LoVo (cell line): ENCODE results near the gene CAB39L.
"Not testable (repeated sequence)": the region's sequence is repeated elsewhere in the genome, so short reads cannot be mapped to it uniquely, and the experiment has no call there.

ENCODE experiments used
- DNase-seq: peaks from one replicate; pipeline ENCODE4 v3.0.0-alpha.2; 2016; ENCODE audit warnings: low spot score

Gene CAB39L

DNA sequence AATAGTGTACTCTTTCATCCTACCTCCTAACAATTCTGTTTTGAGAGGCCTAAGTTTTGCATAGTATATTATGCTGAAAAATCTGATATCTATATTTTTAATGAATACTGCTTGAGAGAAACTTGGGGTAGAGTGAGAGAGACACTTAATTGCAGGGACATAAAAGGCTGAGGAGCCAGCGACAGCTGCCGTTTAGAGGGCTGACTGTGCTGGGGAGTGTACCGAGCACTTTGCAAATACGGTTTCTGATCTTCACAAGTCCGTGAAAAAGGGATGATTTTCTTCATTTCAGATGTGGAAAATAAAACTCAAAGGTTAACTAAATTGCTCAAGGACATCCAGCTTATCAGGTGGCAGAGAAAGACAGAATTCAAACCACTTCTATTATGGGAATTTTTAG lies 97.4 kb downstream of the CAB39L start:
- DNase-seq: no peak

GRCh38 chr13:49343731-49344130 lies 100.1 kb downstream of the CAB39L start:
- no peak for DNase-seq

DNA sequence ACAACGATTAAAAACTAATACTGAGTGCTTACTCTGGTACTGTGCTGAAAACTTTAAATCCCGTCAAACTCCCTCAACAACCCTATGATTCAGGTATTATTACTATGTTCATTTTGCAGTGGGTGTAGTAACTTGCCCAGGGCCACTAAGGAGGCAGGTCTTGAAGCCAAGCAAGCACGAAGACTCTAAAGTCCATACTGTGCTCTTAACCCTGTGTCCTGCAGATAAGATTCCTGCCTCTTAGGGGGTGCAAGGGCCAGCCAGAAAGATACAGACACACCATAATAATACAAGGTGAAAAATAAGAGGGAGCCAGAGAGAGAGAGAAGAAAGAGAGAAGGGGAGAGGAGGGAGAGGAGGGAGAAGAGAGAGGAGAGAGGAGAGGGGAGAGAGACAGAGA lies 100.6 kb downstream of the CAB39L start:
- DNase-seq: no peak

DNA sequence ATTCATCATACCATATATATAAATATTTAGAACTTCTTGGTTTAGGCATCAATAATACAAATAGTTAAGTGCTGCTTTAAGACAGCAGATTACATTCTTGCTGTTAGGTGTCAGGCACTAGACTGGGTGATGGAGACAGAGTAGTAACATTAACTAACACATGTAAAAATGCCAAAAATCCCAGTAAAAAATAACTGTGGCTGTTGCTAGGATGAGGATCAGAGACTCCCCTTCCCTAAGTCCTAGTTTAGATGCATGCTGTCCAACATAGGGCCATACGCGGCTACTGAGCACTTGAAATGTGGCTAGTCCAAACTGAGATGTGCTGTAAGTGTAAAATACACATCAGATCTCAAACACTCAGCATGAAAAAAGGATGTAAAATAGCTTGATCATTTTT lies 101.4 kb downstream of the CAB39L start:
- no peak for DNase-seq

- no peak for DNase-seq
These were observed 101.9 kb downstream of the CAB39L start for GRCh38 chr13:49341941-49342340.

DNA sequence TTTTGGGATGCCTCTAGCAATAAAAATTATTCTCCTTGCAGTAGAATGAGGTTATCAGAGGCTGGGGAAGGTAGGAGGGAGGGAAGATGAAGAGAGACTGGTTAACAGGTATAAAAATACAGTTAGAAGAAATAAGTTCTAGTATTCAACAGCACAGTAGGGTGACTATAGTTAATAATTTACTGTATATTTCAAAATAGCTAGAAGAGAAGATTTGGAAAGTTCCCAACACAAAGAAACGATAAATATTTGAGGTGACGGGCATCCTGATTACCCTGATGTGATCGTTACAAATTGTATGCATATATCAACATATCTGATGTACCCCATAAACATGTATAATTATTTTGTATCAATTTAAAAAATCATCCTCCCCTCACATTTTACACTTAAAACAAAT lies 102.3 kb downstream of the CAB39L start:
- DNase-seq: no peak

DNA sequence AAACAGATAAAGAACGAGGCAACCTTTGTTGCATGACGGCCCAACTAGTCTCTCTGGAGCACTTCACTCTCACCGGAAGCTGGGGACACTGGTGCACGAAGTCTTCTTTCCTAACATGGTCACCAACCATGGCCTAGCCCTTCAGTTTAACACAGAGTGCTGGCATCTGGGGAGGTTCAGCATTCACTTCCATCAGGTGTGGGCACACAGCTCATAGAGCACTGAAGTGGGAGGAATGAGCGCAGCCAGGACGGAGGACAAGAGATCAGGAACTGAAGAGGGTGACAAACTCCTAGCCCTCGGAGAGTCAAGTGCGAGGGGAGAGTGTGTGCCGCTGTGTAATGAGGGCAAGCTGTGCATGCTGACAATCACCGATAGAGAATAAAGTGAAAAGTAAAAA lies 103.7 kb downstream of the CAB39L start:
- no peak for DNase-seq

DNA sequence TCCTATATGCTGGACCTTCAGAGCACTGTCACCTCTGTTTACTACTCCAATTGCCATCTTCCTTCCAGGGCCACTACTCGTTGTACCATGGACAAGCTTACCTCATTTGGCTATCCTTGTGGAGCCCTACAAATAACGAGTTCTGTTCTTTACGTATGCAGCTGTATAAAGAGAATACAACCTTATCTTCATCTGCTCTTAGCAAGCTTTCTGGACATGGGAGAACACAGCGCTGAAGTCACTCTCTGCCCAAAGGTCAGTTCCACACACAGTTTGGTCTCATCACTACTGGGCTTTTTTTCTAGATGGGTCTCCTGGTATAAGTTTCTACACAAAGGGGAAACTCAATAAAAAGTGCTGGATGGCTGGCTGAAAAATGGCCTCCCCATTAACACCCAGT lies 107.2 kb downstream of the CAB39L start:
- no peak for DNase-seq

DNA sequence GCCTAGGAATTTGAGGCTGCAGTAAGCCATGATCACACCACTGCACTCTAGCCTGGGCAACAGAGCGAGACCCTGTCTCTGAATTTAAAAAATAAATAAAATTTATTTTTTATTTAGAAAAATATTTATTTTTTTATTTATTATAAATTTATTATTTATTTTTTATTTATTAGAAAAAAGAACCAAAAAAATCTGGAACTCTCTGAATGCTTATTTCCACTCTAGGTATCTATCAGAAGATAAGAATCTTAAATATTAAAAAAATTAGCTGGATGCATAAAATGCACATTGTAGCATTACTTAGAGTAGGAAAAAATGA lies 113.4 kb downstream of the CAB39L start:
- DNase-seq: no peak

- no peak for DNase-seq
These were observed 113.9 kb downstream of the CAB39L start for GRCh38 chr13:49329831-49330545.

- DNase-seq: not testable (repeated sequence)
These were observed 116.7 kb downstream of the CAB39L start for GRCh38 chr13:49327145-49327544.

GRCh38 chr13:49326222-49326917 lies 117.5 kb downstream of the CAB39L start:
- no peak for DNase-seq

- no peak for DNase-seq
These were observed 120.5 kb downstream of the CAB39L start for GRCh38 chr13:49323344-49323743.

- DNase-seq: no peak
These were observed 121.2 kb downstream of the CAB39L start for GRCh38 chr13:49322702-49323101.

- no peak for DNase-seq
These were observed 122.9 kb downstream of the CAB39L start for GRCh38 chr13:49320975-49321374.

DNA sequence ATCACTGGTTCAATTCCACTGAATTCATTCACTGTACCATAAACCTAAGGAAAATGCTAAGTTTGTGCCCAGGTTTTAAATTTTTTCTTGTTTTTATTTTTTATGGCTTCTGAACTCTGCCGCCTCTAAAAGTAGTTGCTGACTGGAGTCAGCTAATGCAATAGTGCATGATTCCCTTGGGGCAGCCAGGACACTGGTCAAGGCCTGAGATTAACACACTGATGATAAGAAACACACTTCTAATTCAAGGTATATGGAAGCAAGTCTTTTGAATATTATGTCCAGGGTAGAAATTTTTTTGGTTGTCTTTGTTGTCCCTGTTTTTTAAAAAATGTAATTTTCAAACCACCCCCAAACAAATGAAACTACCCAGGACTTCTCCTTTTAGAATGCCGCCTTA lies 123.9 kb downstream of the CAB39L start:
- no peak for DNase-seq

- no peak for DNase-seq
These were observed 124.3 kb downstream of the CAB39L start for GRCh38 chr13:49319551-49319950.

GRCh38 chr13:49315756-49316482 lies 127.9 kb downstream of the CAB39L start:
- no peak for DNase-seq

DNA sequence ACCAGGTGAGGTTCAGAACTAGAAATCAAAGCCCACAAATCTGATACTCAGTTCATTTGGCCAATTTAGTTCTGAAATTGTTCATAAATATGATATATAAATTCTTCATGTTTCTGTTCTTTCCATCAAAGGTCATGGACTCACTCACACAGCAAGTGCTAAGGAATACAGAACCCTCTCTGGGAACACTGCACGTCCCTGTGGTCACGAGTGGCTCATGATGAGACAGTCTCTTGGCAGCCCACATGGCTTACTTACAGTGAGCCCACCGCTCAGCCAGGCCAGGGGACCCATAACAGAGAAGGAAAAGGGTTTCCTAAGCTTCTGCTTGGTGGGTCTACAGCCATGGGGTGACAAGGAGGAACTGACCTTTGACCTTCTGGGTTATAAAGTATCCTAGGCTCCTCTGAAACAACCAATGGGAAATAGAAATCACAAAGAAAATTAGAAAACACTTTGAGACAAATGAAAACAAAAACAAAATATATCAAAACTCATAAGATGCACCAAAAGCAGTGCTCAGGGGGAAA lies 128.8 kb downstream of the CAB39L start:
- DNase-seq: no peak

- DNase-seq: no peak
These were observed 129.5 kb downstream of the CAB39L start for GRCh38 chr13:49314344-49314882.

DNA sequence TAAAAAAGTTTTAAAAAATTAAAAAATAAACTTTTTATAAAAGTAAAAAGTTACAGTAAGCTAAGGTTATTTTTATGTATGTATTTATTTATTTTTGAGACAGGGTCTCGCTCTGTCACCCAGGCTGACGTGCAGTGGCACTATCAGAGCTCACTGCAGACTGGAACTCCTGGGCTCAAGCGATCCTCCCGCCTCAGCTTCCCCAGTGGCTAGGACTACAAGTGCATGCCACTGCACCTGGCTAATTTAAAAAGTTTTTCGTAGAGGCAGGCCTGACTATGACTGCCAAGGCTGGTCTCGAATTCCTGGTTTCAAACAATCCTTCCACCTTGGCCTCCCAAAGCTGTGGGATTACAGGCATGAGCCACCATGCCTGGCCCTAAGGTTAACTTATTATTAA lies 132.0 kb downstream of the CAB39L start:
- no peak for DNase-seq

- DNase-seq: no peak
These were observed 133.6 kb downstream of the CAB39L start for GRCh38 chr13:49310251-49310650.

DNA sequence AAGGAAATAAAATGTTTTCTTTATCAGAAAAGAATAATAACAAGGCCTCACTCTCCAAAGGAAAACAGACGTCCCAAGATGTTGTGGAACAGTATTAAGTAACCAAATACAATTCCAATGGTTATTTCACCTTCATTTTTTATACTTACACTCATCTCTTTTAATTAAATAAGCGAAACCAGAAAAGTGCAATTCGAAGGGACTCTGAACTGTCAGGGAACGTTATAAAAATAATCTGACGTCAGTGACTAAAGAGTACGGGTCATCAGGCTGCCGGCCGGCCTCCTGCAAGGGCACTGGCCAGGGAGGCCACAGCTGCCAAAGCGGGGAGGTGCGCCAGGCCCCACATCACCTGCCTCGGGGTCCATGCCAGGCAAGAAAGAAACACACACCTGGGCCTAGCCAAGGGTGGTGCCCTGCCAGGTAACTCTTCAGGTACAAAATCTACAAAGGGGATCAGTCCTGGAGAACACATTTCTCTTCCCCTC lies 134.9 kb downstream of the CAB39L start:
- DNase-seq: no peak
